ENCODE data around the gene POLE2. TPM values are rescaled to one million over a fixed set of nuclear protein-coding genes. Genes with fewer than 3 reads are reported as not detected.

POLE2 gene
- total and polyA plus RNA-seq, 2 of the 13 experiments (the other 11 are each of a cell fraction or from before 2014, with no cell fraction given): 16.6 to 37.0 TPM

- TF ChIP-seq, protein P1, sequence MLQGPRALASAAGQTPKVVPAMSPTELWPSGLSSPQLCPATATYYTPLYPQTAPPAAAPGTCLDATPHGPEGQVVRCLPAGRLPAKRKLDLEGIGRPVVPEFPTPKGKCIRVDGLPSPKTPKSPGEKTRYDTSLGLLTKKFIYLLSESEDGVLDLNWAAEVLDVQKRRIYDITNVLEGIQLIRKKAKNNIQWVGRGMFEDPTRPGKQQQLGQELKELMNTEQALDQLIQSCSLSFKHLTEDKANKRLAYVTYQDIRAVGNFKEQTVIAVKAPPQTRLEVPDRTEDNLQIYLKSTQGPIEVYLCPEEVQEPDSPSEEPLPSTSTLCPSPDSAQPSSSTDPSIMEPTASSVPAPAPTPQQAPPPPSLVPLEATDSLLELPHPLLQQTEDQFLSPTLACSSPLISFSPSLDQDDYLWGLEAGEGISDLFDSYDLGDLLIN (CRISPR knock-in tag; IDR thresholded peaks at IDR 0.05; ENCODE audit: borderline replicate concordance): no peak
- TF ChIP-seq ZFP37 (CRISPR knock-in tag; IDR thresholded peaks at IDR 0.05; ENCODE audit: borderline replicate concordance): no peak
- TF ChIP-seq SRSF1 (optimal IDR thresholded peaks at IDR 0.05; ENCODE audit: low read depth, low read length): peak; percentile 28
- peak; percentile 68; the same call in 1 of the 2 replicates for TF ChIP-seq ZNF547 (CRISPR knock-in tag; IDR thresholded peaks at IDR 0.05)
- peak; percentile 81 for TF ChIP-seq CSRNP1 (CRISPR knock-in tag; IDR thresholded peaks at IDR 0.05)
- no peak for TF ChIP-seq ZBTB3 (CRISPR knock-in tag; IDR thresholded peaks at IDR 0.05; ENCODE audit: borderline replicate concordance, low read depth)
- 0 out of 2 replicates have a peak, but pooled peaks have one; percentile 25 for TF ChIP-seq ZNF614 (CRISPR knock-in tag; IDR thresholded peaks at IDR 0.05; ENCODE audit: borderline replicate concordance)
- no peak for TF ChIP-seq CEBPB (IDR thresholded peaks at IDR 0.05; ENCODE audit: borderline replicate concordance, low read depth, low read length)
- TF ChIP-seq MBD4 (IDR thresholded peaks at IDR 0.05; ENCODE audit: borderline replicate concordance, low read length): no peak
- TF ChIP-seq, protein P2, sequence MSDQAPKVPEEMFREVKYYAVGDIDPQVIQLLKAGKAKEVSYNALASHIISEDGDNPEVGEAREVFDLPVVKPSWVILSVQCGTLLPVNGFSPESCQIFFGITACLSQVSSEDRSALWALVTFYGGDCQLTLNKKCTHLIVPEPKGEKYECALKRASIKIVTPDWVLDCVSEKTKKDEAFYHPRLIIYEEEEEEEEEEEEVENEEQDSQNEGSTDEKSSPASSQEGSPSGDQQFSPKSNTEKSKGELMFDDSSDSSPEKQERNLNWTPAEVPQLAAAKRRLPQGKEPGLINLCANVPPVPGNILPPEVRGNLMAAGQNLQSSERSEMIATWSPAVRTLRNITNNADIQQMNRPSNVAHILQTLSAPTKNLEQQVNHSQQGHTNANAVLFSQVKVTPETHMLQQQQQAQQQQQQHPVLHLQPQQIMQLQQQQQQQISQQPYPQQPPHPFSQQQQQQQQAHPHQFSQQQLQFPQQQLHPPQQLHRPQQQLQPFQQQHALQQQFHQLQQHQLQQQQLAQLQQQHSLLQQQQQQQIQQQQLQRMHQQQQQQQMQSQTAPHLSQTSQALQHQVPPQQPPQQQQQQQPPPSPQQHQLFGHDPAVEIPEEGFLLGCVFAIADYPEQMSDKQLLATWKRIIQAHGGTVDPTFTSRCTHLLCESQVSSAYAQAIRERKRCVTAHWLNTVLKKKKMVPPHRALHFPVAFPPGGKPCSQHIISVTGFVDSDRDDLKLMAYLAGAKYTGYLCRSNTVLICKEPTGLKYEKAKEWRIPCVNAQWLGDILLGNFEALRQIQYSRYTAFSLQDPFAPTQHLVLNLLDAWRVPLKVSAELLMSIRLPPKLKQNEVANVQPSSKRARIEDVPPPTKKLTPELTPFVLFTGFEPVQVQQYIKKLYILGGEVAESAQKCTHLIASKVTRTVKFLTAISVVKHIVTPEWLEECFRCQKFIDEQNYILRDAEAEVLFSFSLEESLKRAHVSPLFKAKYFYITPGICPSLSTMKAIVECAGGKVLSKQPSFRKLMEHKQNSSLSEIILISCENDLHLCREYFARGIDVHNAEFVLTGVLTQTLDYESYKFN (CRISPR knock-in tag; conservative IDR thresholded peaks at IDR 0.05): peak; percentile 2; the same call in 1 of the 2 replicates
- TF ChIP-seq AGO2 (optimal IDR thresholded peaks at IDR 0.05; ENCODE audit: low read depth, low read length): peak; percentile 70
- peak; percentile 65 for TF ChIP-seq POLR2AphosphoS2 (IDR thresholded peaks at IDR 0.05; ENCODE audit: low read depth, low read length)
- TF ChIP-seq NR2C2 (CRISPR knock-in tag; IDR thresholded peaks at IDR 0.05; ENCODE audit: borderline replicate concordance): no peak; the same call in 1 of the 2 replicates
- peak; percentile 63 for TF ChIP-seq TBL1XR1 (IDR thresholded peaks at IDR 0.05; ENCODE audit: borderline replicate concordance, low read length, partially characterized antibody)
- no peak for TF ChIP-seq ZNF816 (CRISPR knock-in tag; IDR thresholded peaks at IDR 0.05; ENCODE audit: borderline replicate concordance)
- peak; percentile 7; the same call in 1 of the 2 replicates for TF ChIP-seq MNT (IDR thresholded peaks at IDR 0.05)
- TF ChIP-seq GTF2F1 (IDR thresholded peaks at IDR 0.05; ENCODE audit: low read length): 0 out of 2 replicates have a peak, but pooled peaks have one; percentile 44
- no peak for TF ChIP-seq XBP1 (CRISPR knock-in tag; IDR thresholded peaks at IDR 0.05)
- TF ChIP-seq RCOR2 (CRISPR knock-in tag; IDR thresholded peaks at IDR 0.05): no peak
- TF ChIP-seq SIX4 (CRISPR knock-in tag; IDR thresholded peaks at IDR 0.05): 0 out of 2 replicates have a peak, but pooled peaks have one; percentile 5
- TF ChIP-seq NFATC3 (CRISPR knock-in tag; IDR thresholded peaks at IDR 0.05): no peak
These were observed 67.6 kb downstream of the POLE2 start, which contains the start of the genes MGAT2 and RPL36AL (continued) for GRCh38 chr14:49620182-49621113.
